ENCODE data around the gene CACNA2D2. TPM values are rescaled to one million over a fixed set of nuclear protein-coding genes. Genes with fewer than 3 reads are reported as not detected.

The CACNA2D2 gene
- polyA plus RNA-seq, 1 donor from 2014 or later, result 0.11 TPM

- H3K4me3 Mint-ChIP-seq, result no peak overlapping the region
- no peaks in the 10 kb centered on the region for H3K9me3 Mint-ChIP-seq
- no peaks in the 10 kb centered on the region for H3K36me3 Mint-ChIP-seq
- H3K4me1 Mint-ChIP-seq, result no peaks in the 10 kb centered on the region
- no peak overlapping the region for H3K27ac Mint-ChIP-seq
- H3K27me3 Mint-ChIP-seq, result peaks cover 2% of the 10 kb centered on the region
These were observed 84.6 kb downstream of the CACNA2D2 start for GRCh38 chr3:50418850-50419249.

GRCh38 chr3:50417637-50418033, 85.8 kb downstream of the CACNA2D2 start:
- H3K27ac Mint-ChIP-seq, result no peak overlapping the region
- H3K4me1 Mint-ChIP-seq, result no peaks in the 10 kb centered on the region
- H3K27me3 Mint-ChIP-seq, result peaks cover 2% of the 10 kb centered on the region
- no peak overlapping the region for H3K4me3 Mint-ChIP-seq
- H3K9me3 Mint-ChIP-seq, result no peaks in the 10 kb centered on the region
- H3K36me3 Mint-ChIP-seq, result no peaks in the 10 kb centered on the region

- H3K4me1 Mint-ChIP-seq, result no peaks in the 10 kb centered on the region
- H3K27me3 Mint-ChIP-seq, result peaks cover 2% of the 10 kb centered on the region
- H3K4me3 Mint-ChIP-seq, result no peak overlapping the region
- H3K36me3 Mint-ChIP-seq, result no peaks in the 10 kb centered on the region
- H3K27ac Mint-ChIP-seq, result no peak overlapping the region
- no peaks in the 10 kb centered on the region for H3K9me3 Mint-ChIP-seq
These were observed 86.4 kb downstream of the CACNA2D2 start for GRCh38 chr3:50416736-50417636.

GRCh38 chr3:50415816-50416215, 87.6 kb downstream of the CACNA2D2 start:
- no peak overlapping the region for H3K27ac Mint-ChIP-seq

GRCh38 chr3:50415061-50415460, 88.4 kb downstream of the CACNA2D2 start:
- Mint-ChIP-seq H3K4me1 (no peaks in the 10 kb centered on the region), H3K9me3 (no peaks in the 10 kb centered on the region), H3K4me3 (no peak overlapping the region), H3K27ac (no peak overlapping the region), H3K36me3 (no peaks in the 10 kb centered on the region), H3K27me3 (peaks cover 4% of the 10 kb centered on the region)

More at GRCh38 chr3:50415816-50416215, 87.6 kb downstream of the CACNA2D2 start:
- H3K36me3 Mint-ChIP-seq, result no peaks in the 10 kb centered on the region
- no peaks in the 10 kb centered on the region for H3K4me1 Mint-ChIP-seq
- peaks cover 4% of the 10 kb centered on the region for H3K27me3 Mint-ChIP-seq
- no peak overlapping the region for H3K4me3 Mint-ChIP-seq
- no peaks in the 10 kb centered on the region for H3K9me3 Mint-ChIP-seq

GRCh38 chr3:50414616-50415015, 88.8 kb downstream of the CACNA2D2 start:
- no peak overlapping the region for H3K4me3 Mint-ChIP-seq
- H3K4me1 Mint-ChIP-seq, result no peaks in the 10 kb centered on the region
- H3K36me3 Mint-ChIP-seq, result no peaks in the 10 kb centered on the region
- no peaks in the 10 kb centered on the region for H3K9me3 Mint-ChIP-seq
- peaks cover 4% of the 10 kb centered on the region for H3K27me3 Mint-ChIP-seq
- H3K27ac Mint-ChIP-seq, result no peak overlapping the region

GRCh38 chr3:50412231-50412754, 91.1 kb downstream of the CACNA2D2 start:
- Mint-ChIP-seq H3K27me3 (peaks cover 7% of the 10 kb centered on the region), H3K4me3 (no peak overlapping the region), H3K27ac (no peak overlapping the region), H3K9me3 (peaks cover 0 to 2% (median 0%) of the 10 kb centered on the region in 3 donors), H3K36me3 (peaks cover 4% of the 10 kb centered on the region), H3K4me1 (no peaks in the 10 kb centered on the region)

- no peaks in the 10 kb centered on the region for H3K4me1 Mint-ChIP-seq
- peaks cover 7% of the 10 kb centered on the region for H3K27me3 Mint-ChIP-seq
- peaks cover 4% of the 10 kb centered on the region for H3K36me3 Mint-ChIP-seq
- no peak overlapping the region for H3K27ac Mint-ChIP-seq
- H3K4me3 Mint-ChIP-seq, result no peak overlapping the region
- peaks cover 0 to 6% (median 0%) of the 10 kb centered on the region in 3 donors for H3K9me3 Mint-ChIP-seq
These were observed 92.2 kb downstream of the CACNA2D2 start for GRCh38 chr3:50411229-50411628.

GRCh38 chr3:50410608-50411139, 92.8 kb downstream of the CACNA2D2 start:
- Mint-ChIP-seq H3K4me3 (no peak overlapping the region), H3K9me3 (peaks cover 0 to 6% (median 0%) of the 10 kb centered on the region in 3 donors), H3K4me1 (no peaks in the 10 kb centered on the region), H3K36me3 (peaks cover 4% of the 10 kb centered on the region), H3K27ac (no peak overlapping the region), H3K27me3 (peaks cover 7% of the 10 kb centered on the region)

- H3K27ac Mint-ChIP-seq, result no peak overlapping the region
- peaks cover 4% of the 10 kb centered on the region for H3K36me3 Mint-ChIP-seq
- H3K27me3 Mint-ChIP-seq, result peaks cover 7% of the 10 kb centered on the region
- no peaks in the 10 kb centered on the region for H3K4me1 Mint-ChIP-seq
- peaks cover 0 to 6% (median 0%) of the 10 kb centered on the region in 3 donors for H3K9me3 Mint-ChIP-seq
- H3K4me3 Mint-ChIP-seq, result no peak overlapping the region
These were observed 93.2 kb downstream of the CACNA2D2 start for GRCh38 chr3:50410185-50410584.

- peaks cover 0 to 6% (median 0%) of the 10 kb centered on the region in 3 donors for H3K9me3 Mint-ChIP-seq
- no peak overlapping the region for H3K4me3 Mint-ChIP-seq
- no peaks in the 10 kb centered on the region for H3K4me1 Mint-ChIP-seq
- H3K36me3 Mint-ChIP-seq, result peaks cover 4% of the 10 kb centered on the region
- H3K27ac Mint-ChIP-seq, result no peak overlapping the region
- H3K27me3 Mint-ChIP-seq, result peaks cover 7% of the 10 kb centered on the region
These were observed 94.9 kb downstream of the CACNA2D2 start for GRCh38 chr3:50408443-50408944.

- Mint-ChIP-seq H3K36me3 (peaks cover 5% of the 10 kb centered on the region), H3K4me3 (no peak overlapping the region), H3K27ac (no peak overlapping the region), H3K27me3 (peaks cover 3% of the 10 kb centered on the region), H3K9me3 (peaks cover 0 to 6% (median 0%) of the 10 kb centered on the region in 3 donors), H3K4me1 (peaks cover 0 to 2% (median 0%) of the 10 kb centered on the region in 3 donors)
These were observed 96.9 kb downstream of the CACNA2D2 start for GRCh38 chr3:50406487-50406886.

GRCh38 chr3:50405249-50405648, 98.2 kb downstream of the CACNA2D2 start:
- H3K36me3 Mint-ChIP-seq, result peaks cover 5% of the 10 kb centered on the region
- H3K9me3 Mint-ChIP-seq, result peaks cover 0 to 6% (median 0%) of the 10 kb centered on the region in 3 donors
- peaks cover 0 to 2% (median 0%) of the 10 kb centered on the region in 3 donors for H3K4me1 Mint-ChIP-seq
- no peak overlapping the region for H3K27ac Mint-ChIP-seq
- H3K4me3 Mint-ChIP-seq, result no peak overlapping the region
- H3K27me3 Mint-ChIP-seq, result peaks cover 3% of the 10 kb centered on the region

- no peak overlapping the region for H3K27ac Mint-ChIP-seq
- H3K4me3 Mint-ChIP-seq, result no peak overlapping the region
- H3K9me3 Mint-ChIP-seq, result peaks cover 0 to 5% (median 0%) of the 10 kb centered on the region in 3 donors
- H3K36me3 Mint-ChIP-seq, result peaks cover 1% of the 10 kb centered on the region
- H3K27me3 Mint-ChIP-seq, result no peaks in the 10 kb centered on the region
- peaks cover 0 to 2% (median 0%) of the 10 kb centered on the region in 3 donors for H3K4me1 Mint-ChIP-seq
These were observed 101.3 kb downstream of the CACNA2D2 start for GRCh38 chr3:50401978-50402595.

GRCh38 chr3:50396502-50396901, 106.9 kb downstream of the CACNA2D2 start:
- Mint-ChIP-seq H3K27ac (peak overlapping the region in 1 of 3 donors; percentile 56), H3K4me1 (peaks cover 0 to 2% (median 0%) of the 10 kb centered on the region in 3 donors), H3K27me3 (peaks cover 2% of the 10 kb centered on the region), H3K4me3 (no peak overlapping the region), H3K9me3 (no peaks in the 10 kb centered on the region), H3K36me3 (no peaks in the 10 kb centered on the region)
